OCI-LY7 (cell line): Measurements from ENCODE around the gene GATA2. TPM values are rescaled to one million over a fixed set of nuclear protein-coding genes. Genes with fewer than 3 reads are reported as not detected.

Source experiments
- BruUV-seq: library from RNA; stranded (reverse); fragments of 400-500 nt; replicated peaks from 2 replicates; lab custom pipeline; 2021; lab: Mats Ljungman, UMichigan
- CTCF ChIA-PET: fragments of 300-600 bp; sonication (Branson Sonifier 250); formaldehyde crosslinking; loops from one replicate; lab custom pipeline; 2022; ENCODE audit warnings: antibody characterized with exemption; ENCODE audit not compliant: unreplicated experiment; lab: Charles Lee
- POLR2A ChIA-PET: fragments of 300-600 bp; sonication (Branson Sonifier 250); formaldehyde crosslinking; loops from one replicate; lab custom pipeline; 2022; ENCODE audit warnings: antibody characterized with exemption; lab: Charles Lee
- DNase-seq: peaks from one replicate; pipeline ENCODE4 v3.0.0-alpha.2; 2015; ENCODE audit warnings: low spot score
- H2AFZ ChIP-seq: fragments of 200-600 bp; sonication (generic), shearing (Covaris generic); 2 replicates; pipeline ENCODE4 v1.6.1; 2014; ENCODE audit warnings: mild to moderate bottlenecking, antibody characterized with exemption, low read length, moderate library complexity
- H3K27ac ChIP-seq: fragments of 200-600 bp; sonication (generic); 2 replicates; pipeline ENCODE4 v1.5.1; 2014; ENCODE audit warnings: mixed run types, low read depth, mild to moderate bottlenecking, moderate library complexity, low read length, inconsistent platforms; ENCODE audit not compliant: poor library complexity, severe bottlenecking
- H3K36me3 ChIP-seq: fragments of 200-600 bp; sonication (generic); 2 replicates; pipeline ENCODE4 v1.6.1; 2014; ENCODE audit warnings: mild to moderate bottlenecking, antibody characterized with exemption, low read length, moderate library complexity, mixed read lengths; ENCODE audit not compliant: insufficient read depth
- H3K4me1 ChIP-seq: fragments of 200-600 bp; sonication (generic); 2 replicates; pipeline ENCODE4 v1.5.1; 2014; ENCODE audit warnings: mild to moderate bottlenecking, low read length; ENCODE audit not compliant: insufficient read depth, poor library complexity, severe bottlenecking
- H3K4me2 ChIP-seq: fragments of 200-600 bp; sonication (generic); 2 replicates; pipeline ENCODE4 v1.6.1; 2014; ENCODE audit warnings: mild to moderate bottlenecking, low read length
- H3K4me3 ChIP-seq: fragments of 200-600 bp; sonication (generic); 2 replicates; pipeline ENCODE4 v1.5.1; 2014; ENCODE audit warnings: mild to moderate bottlenecking, low read depth, low read length; ENCODE audit not compliant: poor library complexity, severe bottlenecking
- H3K79me2 ChIP-seq: fragments of 200-600 bp; sonication (generic); 2 replicates; pipeline ENCODE4 v1.6.1; 2016; ENCODE audit warnings: low read depth, mild to moderate bottlenecking, low read length, moderate library complexity, mixed read lengths; ENCODE audit not compliant: insufficient read depth
- H3K9me2 ChIP-seq: fragments of 200-600 bp; sonication (generic); 2 replicates; pipeline ENCODE4 v1.6.1; 2016; ENCODE audit warnings: mild to moderate bottlenecking, low read length, mixed read lengths; ENCODE audit not compliant: insufficient read depth
- H3K9me3 ChIP-seq: fragments of 200-600 bp; sonication (generic); 2 replicates; pipeline ENCODE4 v1.6.1; 2014; ENCODE audit warnings: mild to moderate bottlenecking, mixed run types, low read length, mixed read lengths
- H4K20me1 ChIP-seq: fragments of 200-600 bp; sonication (generic); 2 replicates; pipeline ENCODE4 v1.6.1; 2014; ENCODE audit warnings: mild to moderate bottlenecking, antibody characterized with exemption, low read length, moderate library complexity, mixed read lengths; ENCODE audit not compliant: insufficient read depth
- EZH2phosphoT487 ChIP-seq: fragments of 200-600 bp; sonication (generic); IDR thresholded peaks from 2 replicates; pipeline ENCODE4 v1.6.1; 2018; ENCODE audit warnings: low read depth, borderline replicate concordance, mild to moderate bottlenecking, mixed run types, antibody characterized with exemption, low read length, moderate library complexity, mixed read lengths
- intact Hi-C: fragments of 100-400 bp; cut with micrococcal nuclease; formaldehyde crosslinking; loops from one replicate; pipeline ENCODE4 v1.10.0; 2022; ENCODE audit not compliant: unreplicated experiment
- total RNA-seq, 2 experiments: library from RNA; depleted of rRNA in 1 of 2; stranded (reverse); fragments of >200 nt in 1 of 2; shearing (Covaris generic) in 1 of 2; gene quantifications; 2 replicates each; pipeline ENCODE4 v1.2.3, GENCODE V29; 2014 to 2022
- TF ChIP-seq, protein P1 (sequence below): fragments of 200-600 bp; sonication (generic); conservative IDR thresholded peaks from 2 replicates; pipeline ENCODE4 v1.5.1; 2014; ENCODE audit warnings: mild to moderate bottlenecking, antibody characterized with exemption, low read length, moderate library complexity, mixed read lengths

Gene GATA2
- total RNA-seq, 2 experiments from 2014 or later = not detected

DNA sequence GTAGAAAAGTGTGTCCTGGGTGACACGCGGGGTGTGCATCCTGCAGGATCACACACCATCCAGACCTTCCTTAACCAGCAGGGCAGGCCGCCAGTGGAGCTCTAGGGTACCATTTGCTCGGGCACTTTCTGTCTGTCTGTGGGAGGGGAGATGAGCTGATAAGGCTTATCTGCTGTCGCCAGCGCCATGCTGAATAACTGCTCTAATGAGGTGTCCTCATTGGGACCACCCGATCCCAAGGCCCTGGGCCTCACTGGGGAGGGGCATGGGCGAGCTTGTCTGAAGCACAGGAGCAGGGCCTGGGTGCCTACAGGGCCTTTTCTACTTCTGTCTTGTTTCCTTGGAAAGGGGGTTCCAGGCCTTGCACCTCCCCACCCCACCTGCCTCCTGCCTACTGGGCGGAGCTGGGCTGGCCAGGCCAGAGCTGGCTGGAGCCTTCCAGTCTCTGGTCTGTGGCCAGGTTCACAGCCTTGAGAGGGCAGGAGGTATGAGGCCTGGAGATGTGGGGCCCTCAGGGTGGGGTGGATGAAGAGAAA, 2.5 kb upstream of the GATA2 start:
- H3K4me1 ChIP-seq = no peaks in the 10 kb centered on the region
- intact Hi-C loops = loop anchor here (5.0 kb wide), 2 partner anchors 268 to 398 kb away; no protein-coding TSS in a partner anchor
- no peak overlapping the region for H2AFZ ChIP-seq
- no peaks in the 10 kb centered on the region for H4K20me1 ChIP-seq
- H3K36me3 ChIP-seq = no peaks in the 10 kb centered on the region
- H3K4me2 ChIP-seq = no peak overlapping the region
- CTCF ChIA-PET = no interaction called here
- no peak overlapping the region for H3K4me3 ChIP-seq
- H3K79me2 ChIP-seq = no peaks in the 10 kb centered on the region
- TF ChIP-seq, protein P1, sequence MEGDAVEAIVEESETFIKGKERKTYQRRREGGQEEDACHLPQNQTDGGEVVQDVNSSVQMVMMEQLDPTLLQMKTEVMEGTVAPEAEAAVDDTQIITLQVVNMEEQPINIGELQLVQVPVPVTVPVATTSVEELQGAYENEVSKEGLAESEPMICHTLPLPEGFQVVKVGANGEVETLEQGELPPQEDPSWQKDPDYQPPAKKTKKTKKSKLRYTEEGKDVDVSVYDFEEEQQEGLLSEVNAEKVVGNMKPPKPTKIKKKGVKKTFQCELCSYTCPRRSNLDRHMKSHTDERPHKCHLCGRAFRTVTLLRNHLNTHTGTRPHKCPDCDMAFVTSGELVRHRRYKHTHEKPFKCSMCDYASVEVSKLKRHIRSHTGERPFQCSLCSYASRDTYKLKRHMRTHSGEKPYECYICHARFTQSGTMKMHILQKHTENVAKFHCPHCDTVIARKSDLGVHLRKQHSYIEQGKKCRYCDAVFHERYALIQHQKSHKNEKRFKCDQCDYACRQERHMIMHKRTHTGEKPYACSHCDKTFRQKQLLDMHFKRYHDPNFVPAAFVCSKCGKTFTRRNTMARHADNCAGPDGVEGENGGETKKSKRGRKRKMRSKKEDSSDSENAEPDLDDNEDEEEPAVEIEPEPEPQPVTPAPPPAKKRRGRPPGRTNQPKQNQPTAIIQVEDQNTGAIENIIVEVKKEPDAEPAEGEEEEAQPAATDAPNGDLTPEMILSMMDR = no peak
- no peak for TF ChIP-seq EZH2phosphoT487
- DNase-seq = no peak
- BruUV-seq = no TSS peak
- no peak overlapping the region for H3K27ac ChIP-seq
- POLR2A ChIA-PET = no interaction called here
- H3K9me2 ChIP-seq = no peaks in the 10 kb centered on the region
- H3K9me3 ChIP-seq = no peaks in the 10 kb centered on the region

DNA sequence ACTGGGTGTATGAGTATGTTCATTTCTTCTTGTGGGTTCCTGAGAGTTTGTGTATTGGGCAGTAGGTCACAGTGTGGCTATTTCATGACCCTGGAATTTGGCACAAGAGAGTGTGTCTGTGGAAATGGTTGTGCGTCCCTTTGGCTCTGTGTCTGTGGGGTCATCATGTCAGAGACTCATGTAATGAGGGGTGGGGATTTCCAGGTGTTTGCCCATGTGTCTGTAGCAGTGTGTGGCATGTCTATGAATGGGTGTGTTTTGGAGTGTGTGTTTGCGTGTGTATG, 1.3 kb upstream of the GATA2 start:
- Histone ChIP-seq H3K4me3 (no peak overlapping the region), H2AFZ (no peak overlapping the region), H3K79me2 (no peaks in the 10 kb centered on the region), H3K4me2 (no peak overlapping the region), H3K4me1 (no peaks in the 10 kb centered on the region), H3K36me3 (no peaks in the 10 kb centered on the region), H3K9me3 (no peaks in the 10 kb centered on the region), H3K27ac (no peak overlapping the region), H3K9me2 (no peaks in the 10 kb centered on the region), H4K20me1 (no peaks in the 10 kb centered on the region)
- ChIA-PET CTCF (no interaction called here), POLR2A (no interaction called here)
- TF ChIP-seq, protein P1 = no peak
- no peak for TF ChIP-seq EZH2phosphoT487
- intact Hi-C loops = no loop called here
- no peak for DNase-seq
- BruUV-seq = no TSS peak

DNA sequence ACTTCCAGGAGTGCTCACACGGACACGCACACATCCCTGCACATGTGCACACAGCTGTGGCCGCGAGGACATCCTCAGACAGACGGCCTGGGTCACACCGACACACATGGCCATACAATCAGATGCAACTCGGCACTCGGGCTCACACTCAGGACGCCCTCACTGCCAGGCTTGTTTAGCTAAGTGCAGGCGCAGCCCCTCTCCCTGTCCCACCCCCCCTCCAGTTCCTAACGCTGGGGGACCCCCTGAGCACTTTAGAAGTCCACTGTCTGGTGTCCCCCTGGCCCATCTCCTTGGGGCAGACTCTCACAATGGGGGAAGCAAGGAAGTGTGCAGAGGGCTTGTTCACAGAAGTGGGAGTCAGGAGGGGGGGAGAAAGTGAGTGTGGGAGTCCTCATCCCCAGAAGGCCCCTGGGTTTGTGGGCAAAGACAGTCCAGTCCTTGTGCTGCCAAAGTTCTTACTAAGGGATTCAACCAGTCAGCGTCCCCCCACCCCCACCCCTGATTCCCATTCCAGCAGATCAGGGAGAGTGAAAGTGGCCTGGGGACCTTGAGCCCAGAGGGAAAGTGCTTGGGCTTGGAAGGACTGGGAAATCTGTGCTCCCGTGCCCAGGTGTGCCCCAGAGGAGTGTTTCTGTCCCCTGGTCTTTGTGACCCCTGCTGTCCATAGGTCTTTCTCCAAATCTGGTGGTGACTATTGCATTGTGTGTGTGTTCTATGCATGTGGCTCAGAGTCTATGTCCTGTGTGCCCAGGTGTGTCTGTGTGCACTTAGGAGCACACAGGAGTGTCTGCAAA, 767 bp upstream of the GATA2 start:
- intact Hi-C loops = no loop called here
- no peaks in the 10 kb centered on the region for H3K4me1 ChIP-seq

More for the DNA sequence above, 767 bp upstream of the GATA2 start:
- Histone ChIP-seq H3K27ac (no peak overlapping the region), H3K4me3 (no peak overlapping the region), H3K4me2 (no peak overlapping the region), H3K9me3 (no peaks in the 10 kb centered on the region), H3K36me3 (no peaks in the 10 kb centered on the region), H2AFZ (no peak overlapping the region), H4K20me1 (no peaks in the 10 kb centered on the region), H3K9me2 (no peaks in the 10 kb centered on the region), H3K79me2 (no peaks in the 10 kb centered on the region)
- TF ChIP-seq, protein P1 = no peak
- no peak for TF ChIP-seq EZH2phosphoT487
- CTCF ChIA-PET = no interaction called here
- no peak for DNase-seq
- no TSS peak for BruUV-seq
- POLR2A ChIA-PET = no interaction called here
